ENCODE results near the gene ADCY4.
"Not testable (repeated sequence)": the region's sequence is repeated elsewhere in the genome, so short reads cannot be mapped to it uniquely, and the experiment has no call there.

The ADCY4 gene

GRCh38 chr14:24334431-24335291 is at the start of gene ADCY4:
TSS of gene ADCY4 (minus strand) at chr14:24335071. CDS start at chr14:24334652, 419 bp downstream.
- DNase-seq: no peak

DNA sequence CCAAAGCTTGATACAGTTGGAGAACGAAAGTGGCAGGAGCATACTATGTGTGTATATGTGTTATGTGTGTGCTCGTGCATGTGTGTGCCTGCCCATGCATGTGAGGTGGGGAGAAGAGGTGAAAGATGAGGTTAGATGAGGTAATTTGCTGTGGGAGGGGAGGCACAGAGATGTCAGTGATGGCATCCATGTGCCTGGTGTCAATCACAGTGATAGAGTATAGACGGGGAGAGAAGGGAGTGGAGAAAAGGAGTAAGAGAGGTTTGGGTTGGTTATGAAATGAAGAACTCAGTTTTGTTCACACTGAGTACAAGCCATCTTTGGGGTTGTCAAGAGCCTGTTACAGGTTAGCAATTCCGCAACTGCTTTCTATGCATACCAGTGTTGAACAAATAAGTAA is 49.3 kb upstream of the ADCY4 start:
- no peak for DNase-seq

- no peak for DNase-seq
Observed at GRCh38 chr14:24382064-24382371, 47.1 kb upstream of the ADCY4 start.

DNA sequence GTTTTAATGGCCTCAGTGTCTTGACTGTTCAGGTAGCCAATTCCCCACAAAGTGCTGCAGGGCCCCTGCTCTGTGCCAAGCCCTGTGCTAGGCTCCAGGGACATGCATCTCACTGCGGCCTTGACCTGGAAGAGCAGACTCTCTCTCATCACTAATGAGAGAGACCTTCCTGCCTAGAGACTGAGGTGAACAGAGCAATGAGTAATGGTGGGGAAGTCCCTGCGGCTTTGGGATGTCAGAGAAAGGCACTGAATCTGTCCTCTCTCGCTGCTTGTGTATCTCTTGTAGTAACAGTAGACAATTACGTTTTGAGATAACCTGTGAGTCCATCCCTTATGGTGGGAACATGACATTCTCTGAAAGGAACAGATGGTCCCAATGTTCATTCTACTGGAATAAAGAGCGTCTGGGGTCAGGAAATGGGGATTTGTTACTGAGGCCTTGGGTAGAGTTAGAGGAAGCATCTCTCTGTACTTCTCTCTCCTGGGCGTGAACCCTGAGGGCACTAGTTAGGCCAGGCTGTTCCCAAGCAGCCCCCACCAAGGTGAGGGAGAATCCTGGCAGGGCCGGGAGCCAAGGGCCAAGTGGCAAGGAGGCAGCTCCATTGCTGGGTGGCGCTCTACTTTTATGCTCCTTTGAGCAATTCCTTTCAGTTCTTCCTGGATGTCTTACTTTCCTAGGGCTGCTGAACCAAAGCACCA is 46.6 kb upstream of the ADCY4 start:
- no peak for DNase-seq

DNA sequence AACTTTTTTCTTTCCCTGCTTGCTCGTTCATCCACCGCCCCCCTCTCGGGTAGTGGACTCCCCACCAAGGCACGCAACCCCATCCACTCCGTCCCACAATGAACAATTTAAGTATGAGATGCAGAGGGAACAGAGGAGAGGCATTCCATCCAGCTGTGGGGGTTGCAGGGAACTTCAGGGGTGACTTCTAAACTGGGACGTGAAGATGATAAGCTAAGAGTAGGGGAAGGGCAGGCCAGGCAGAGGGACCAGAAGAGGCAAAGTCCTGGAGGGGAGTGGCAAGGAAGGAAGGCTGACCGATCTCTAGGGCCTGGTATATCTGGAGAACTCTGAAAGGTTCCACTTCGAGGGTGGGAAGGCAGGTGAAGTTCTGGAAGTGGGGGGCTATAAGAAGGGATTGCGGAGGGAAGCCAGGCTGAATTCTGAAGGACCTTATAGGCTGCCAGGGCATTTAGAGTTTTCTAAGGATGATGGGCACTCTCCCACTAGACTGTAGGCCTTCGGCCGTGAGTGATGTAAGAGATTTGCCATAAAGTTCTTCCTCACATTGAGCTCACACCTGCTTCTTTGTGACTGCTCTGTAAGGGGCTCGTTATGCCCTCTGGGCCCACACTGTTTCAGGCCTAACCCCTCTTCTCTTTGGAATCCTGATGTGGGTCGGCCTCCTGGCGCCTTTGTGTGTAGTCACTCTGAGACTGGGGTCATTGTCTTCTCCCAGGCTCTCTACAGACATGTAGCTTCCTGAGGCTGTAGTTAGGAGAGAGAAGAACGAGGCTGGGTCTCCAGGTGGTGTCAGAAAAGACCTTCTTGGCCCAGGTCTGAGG is 45.2 kb upstream of the ADCY4 start:
- no peak for DNase-seq

DNA sequence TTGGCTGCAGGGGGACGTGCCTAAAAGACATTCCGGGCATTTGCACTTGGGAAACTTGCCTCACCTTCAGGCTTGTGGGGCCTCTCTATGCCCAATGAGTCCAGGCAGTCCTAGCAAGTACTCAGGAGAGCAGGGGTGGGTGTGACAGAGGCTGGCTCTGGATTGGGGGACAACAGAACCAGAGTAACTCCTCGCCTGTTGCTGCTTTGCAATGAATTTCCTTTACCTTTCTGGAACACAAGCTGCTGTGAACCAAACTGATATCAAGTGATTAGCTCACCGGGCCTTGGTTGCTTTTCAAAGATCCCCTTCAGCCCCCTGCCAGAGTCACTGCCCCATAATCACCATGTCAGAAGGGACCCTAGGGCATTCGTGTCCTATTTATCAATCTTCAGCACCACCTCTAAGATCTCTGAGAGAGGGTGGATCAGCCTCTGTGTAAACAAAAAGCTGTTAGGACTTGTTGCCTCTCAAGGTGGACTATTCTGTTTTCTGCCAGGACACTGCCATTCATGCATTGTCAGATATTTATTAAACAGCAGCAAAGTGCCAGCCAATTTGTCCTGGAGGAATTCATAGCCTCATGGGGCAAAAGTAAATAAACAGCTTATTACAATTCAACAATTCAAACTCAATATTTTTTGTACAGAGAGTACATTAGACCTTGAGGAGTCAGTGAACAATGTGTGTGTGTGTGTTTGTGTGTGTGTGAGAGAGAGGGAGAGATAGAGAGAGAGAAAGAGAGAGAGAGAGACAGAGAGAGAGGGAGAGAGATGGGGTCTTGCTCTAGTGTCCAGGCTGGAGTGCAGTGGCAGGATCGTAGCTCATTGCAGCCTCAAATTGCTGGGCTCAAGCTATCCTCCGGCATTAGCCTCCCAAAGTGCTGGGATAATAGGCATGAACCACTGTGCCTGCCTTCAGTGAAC is 44.4 kb upstream of the ADCY4 start:
- DNase-seq: no peak

DNA sequence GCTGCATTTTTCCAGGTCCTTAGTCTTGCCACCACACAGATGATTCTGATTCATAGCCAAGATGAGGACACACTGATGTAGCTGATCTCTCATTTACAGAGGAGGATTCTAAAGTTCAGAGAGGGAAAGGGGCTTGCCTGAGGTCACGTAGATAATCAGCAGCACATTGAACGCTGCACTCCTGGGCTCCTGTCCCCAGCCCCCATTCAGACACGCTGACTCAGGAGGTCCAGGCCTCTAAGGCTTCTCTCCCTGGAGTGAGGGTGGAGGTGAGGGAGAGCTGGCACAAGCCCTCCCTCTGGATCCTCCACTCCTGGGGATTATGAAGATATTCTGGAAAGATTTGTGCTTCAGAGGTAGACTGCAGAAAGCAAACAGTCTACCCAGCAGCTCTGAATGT is 43.5 kb upstream of the ADCY4 start:
- DNase-seq: no peak

DNA sequence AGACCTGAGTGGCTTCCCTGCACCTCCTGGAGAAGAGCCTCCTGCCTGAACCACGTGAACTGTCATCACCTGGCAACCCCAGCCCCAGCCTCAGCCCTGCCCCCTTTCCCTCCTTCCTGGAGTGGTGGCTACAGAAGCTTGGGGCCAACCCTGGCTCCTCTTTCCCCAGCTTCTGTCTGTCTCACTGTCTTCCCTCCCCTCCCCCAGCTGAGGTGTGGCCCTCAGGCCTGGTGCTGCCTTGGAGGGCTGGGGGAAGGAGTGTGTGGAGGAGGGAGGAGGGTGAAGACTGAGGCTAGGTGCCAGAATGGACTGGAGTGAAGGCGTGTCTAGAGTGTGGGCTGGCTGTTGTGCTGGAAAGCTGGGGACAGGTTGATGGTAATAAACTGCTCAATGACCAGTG is 42.8 kb upstream of the ADCY4 start:
- DNase-seq: no peak

DNA sequence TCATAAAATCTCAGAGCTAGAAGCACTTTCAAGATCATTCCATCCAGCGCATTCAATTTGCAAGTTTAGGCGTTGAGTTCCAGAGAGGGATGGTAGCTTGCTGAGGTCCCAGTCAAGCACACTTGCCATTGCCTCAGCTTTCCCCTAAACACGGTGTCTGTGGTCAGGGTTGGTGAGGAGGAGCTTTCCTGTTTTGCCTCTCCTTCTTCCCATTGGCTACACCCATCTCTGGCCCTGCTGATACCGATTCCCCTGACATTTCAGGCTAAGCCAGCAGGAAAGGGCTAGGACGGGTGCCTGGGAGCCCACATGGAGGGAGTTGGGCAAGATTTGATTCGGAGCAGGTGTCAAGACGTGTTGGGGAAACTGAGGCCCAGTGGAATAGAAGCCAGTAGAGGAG is 42.3 kb upstream of the ADCY4 start:
- no peak for DNase-seq

DNA sequence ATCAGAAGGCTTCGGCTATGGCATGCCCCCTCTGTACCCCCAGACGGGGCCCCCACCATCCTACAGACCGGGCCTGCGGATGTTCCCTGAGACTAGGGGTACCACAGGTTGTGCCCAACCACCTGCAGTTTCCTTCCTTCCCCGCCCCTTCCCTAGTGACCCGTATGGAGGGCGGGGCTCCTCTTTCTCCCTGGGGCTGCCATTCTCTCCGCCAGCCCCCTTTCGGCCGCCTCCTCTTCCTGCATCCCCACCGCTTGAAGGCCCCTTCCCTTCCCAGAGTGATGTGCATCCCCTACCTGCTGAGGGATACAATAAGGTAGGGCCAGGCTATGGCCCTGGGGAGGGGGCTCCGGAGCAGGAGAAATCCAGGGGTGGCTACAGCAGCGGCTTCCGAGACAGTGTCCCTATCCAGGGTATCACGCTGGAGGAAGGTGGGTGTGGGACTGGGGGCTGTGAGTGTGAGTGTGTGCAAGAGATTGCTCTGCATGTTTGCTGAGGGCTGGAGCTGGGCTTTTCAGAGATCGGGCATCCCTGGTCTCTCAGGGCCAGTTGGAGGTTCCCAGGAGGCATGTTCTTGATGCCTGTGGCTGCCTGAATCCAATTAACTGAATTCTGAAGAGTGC is 41.7 kb upstream of the ADCY4 start:
- no peak for DNase-seq

DNA sequence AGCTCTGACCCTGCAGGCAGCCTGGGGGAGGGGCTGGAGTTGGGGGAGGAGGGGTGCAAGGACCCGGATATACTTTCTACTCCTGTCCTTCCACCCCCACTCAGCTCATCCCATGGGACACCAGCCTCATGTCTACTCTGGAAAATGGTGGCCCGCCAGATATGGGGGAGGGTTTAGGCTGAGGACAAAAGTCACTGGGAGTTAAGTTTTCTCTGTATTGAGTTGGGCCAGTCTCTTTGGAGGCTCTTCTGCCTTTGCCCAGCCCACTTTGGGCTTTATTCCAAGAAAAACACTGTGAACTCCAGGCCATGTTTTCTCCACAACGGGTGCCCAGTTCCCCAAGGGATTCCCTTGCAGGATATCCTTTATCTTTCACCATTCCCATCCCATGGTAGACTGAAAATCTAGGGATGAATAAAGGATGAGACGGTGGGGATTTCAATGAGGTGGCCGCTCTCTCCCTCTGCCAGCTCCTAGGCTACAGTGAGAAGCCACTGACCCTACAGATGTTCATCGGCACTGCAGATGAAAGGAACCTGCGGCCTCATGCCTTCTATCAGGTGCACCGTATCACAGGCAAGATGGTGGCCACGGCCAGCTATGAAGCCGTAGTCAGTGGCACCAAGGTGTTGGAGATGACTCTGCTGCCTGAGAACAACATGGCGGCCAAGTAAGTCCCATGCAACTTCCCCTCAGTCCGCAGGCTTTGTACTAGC is 38.0 kb upstream of the ADCY4 start:
- DNase-seq: no peak

DNA sequence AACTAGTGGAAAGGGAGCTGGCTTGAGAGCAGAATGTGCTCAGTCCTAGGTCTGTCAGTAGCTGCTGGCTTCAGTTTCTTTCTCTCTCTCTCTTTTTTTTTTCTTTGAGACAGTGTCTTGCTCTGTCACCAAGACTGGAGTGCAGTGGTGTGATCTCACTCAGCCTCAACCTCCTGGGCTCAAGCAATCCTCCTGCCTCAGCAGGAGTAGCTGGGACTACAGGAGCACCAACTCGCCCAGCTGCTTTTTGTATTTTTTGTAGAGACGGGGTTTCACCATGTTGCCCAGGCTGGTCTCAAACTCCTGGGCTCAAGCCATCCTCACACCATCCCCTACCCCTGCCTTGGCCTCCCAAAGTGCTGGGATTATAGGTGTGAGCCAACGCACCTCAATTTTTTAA is 36.7 kb upstream of the ADCY4 start:
- not testable (repeated sequence) for DNase-seq

- DNase-seq: no peak
Observed at GRCh38 chr14:24370748-24371147, 35.9 kb upstream of the ADCY4 start.

GRCh38 chr14:24369907-24370687 is 35.2 kb upstream of the ADCY4 start:
- no peak for DNase-seq

GRCh38 chr14:24369463-24369862 is 34.6 kb upstream of the ADCY4 start:
- DNase-seq: no peak

DNA sequence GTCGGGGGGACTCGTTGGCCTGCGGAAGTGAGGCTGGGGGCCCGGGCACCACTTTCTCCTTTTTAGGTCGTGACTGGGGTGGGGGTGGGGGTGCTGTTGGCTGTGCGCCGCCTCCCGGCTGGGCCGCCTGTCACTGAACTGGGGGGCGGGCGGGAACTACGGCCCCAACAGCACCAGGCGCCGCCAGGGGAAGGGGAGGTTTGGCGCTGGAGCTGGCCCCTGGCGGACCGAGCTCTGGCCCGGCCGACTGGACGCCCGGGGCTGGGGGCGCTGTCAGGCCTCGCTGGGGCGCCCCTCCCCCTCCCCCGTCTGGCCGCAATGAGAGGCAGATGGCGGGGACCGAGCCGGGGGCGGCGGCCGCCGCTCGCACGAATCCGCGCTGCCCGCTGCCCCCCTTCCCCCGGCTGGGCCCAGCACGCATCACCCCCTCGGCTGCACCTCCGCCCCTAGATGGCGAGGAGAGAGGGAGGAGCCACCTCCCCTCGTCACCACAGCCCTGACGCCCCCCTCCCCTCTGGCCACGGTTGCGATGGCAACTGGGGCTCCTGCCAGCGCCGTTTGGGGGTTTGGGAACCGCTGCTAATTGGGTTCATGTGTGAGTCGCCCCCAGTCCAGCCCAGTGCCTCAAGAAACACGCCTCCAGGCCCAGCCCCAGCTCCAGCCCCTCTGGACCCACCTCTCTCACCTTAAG is 33.8 kb upstream of the ADCY4 start:
- DNase-seq: peak; percentile 40

- DNase-seq: no peak
Observed at GRCh38 chr14:24368212-24368561, 33.3 kb upstream of the ADCY4 start.

- peak; percentile 65 for DNase-seq
Observed at GRCh38 chr14:24367514-24368211, 32.8 kb upstream of the ADCY4 start, which contains the start of gene NFATC4. TSS of gene NFATC4 (plus strand) at chr14:24368184. CDS start at chr14:24368341, 157 bp downstream.
